Kidney capillary endothelial cell (primary cell): ENCODE measurements around the gene TOGARAM1.
"Not testable (repeated sequence)": the region's sequence is repeated elsewhere in the genome, so short reads cannot be mapped to it uniquely, and the experiment has no call there.

Experiments
- DNase-seq: peaks from one replicate; pipeline ENCODE4 v3.0.0-alpha.2; 2018; ENCODE audit warnings: low spot score

The TOGARAM1 gene

DNA sequence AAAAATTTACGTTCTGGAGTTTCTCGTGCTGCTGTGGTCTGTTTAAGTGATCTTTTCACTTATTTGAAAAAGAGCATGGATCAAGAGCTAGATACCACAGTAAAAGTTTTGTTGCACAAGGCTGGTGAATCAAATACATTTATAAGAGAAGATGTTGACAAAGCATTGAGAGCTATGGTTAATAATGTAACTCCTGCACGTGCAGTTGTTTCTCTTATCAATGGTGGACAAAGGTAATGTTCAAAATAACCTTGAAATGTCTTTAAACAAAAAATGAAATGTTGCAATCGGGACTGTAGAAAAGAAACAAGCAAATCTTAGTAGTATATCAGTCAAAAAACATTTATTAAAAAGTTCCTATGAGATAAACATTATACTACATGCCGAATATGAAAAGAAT lies 82.6 kb downstream of the TOGARAM1 start:
- DNase-seq, result no peak

DNA sequence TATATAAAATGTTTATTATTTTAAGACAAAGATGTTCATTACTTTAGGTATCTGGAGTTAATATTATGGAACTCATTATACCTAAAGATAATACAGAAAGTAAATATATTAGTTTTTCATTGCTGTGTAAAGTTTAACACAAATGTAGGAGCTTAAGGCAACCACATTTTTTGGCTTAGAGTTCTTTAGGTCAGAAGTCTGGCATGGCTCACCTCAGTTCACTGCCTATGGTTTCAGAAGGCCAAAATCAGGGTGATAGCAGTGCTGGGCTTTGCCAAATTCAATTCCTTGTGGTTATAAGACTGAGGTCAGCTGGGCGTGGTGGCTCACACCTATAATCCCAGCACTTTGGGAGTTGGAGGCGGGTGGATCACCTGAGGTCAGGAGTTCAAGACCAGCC lies 86.4 kb downstream of the TOGARAM1 start:
- no peak for DNase-seq

- no peak for DNase-seq
Measured at GRCh38 chr14:45051180-45051579, 89.2 kb downstream of the TOGARAM1 start.

GRCh38 chr14:45051896-45052295 lies 89.9 kb downstream of the TOGARAM1 start:
- DNase-seq, result no peak

- no peak for DNase-seq
Measured at GRCh38 chr14:45057349-45057748, 95.4 kb downstream of the TOGARAM1 start.

DNA sequence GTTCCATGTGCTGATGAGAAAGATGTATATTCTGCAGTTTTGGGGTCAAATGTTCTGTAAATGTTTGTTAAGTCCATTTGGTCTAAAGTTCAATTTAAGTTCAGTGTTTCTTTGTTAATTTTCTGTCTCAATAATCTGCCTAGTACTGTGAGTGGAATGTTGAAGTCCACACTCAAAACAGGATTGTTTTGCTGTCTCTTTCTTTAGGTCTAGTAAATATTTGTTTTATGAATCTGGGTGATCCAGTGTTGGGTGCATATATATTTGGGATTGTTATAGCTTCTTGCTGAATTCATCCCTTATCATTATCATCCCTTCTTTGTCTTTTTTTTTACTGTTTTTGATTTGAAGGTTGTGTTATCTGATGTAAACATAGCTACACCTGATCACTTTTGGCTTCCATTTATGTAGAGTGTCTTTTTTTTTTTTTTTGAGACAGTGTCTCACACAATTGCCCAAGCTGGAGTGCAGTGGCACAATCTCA lies 95.9 kb downstream of the TOGARAM1 start:
- no peak for DNase-seq

DNA sequence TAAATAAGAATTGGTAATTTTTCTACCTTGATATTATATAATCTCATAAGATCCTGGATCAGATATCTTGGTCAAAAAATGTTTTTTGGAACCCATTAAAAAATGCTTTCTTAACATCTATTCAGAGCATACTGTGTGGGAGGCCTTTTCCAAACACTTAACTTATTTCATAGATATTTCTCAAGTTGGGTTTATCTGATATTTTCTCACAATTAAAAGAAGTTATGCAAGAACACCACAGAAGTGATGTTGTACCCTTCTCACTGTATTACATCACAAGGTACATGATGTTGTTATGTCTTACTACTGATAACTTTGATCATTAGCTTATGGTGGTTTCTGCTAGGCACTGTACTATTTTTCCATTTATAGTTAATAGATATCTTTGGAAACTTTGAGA lies 98.6 kb downstream of the TOGARAM1 start:
- DNase-seq, result no peak

GRCh38 chr14:45065540-45065939 lies 103.5 kb downstream of the TOGARAM1 start:
- DNase-seq, result no peak

- no peak for DNase-seq
Measured at GRCh38 chr14:45065956-45066355, 104.0 kb downstream of the TOGARAM1 start.

- no peak for DNase-seq
Measured at GRCh38 chr14:45066667-45067066, 104.7 kb downstream of the TOGARAM1 start.

DNA sequence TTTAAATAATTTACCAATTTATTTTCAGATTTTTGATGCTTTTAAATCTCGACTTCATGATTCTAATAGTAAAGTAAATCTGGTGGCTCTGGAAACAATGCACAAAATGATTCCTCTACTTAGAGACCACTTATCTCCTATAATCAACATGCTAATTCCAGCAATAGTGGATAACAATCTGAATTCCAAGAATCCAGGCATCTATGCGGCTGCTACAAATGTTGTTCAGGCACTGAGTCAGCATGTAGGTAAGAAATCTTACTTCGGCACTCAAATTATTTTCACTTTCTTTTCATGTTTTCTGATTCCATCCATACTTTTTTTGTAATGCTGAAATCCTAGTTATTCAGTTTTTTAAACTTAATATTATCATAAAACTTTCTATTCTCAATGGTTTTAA lies 106.4 kb downstream of the TOGARAM1 start:
- DNase-seq, result no peak

- DNase-seq, result no peak
Measured at GRCh38 chr14:45070215-45070614, 108.2 kb downstream of the TOGARAM1 start.

DNA sequence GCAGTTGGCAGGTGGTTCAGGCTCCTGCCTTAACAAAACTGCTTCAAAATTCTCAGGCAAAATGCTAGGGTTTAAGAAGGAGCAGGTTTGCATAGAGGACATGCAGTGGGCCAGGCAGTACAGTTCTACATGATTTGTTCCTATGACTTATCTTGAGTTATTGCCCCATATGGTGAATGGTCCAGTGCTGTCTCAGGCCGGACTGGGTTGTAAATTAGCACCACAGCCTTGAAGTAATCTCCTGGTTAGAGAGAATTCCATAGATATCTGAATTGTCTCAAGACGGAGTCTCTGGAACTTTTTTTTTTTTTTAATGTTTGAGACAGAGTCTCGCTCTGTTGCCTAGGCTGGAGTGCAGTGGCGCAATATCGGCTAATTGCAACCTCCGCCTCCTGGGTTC lies 110.1 kb downstream of the TOGARAM1 start:
- DNase-seq, result no peak

DNA sequence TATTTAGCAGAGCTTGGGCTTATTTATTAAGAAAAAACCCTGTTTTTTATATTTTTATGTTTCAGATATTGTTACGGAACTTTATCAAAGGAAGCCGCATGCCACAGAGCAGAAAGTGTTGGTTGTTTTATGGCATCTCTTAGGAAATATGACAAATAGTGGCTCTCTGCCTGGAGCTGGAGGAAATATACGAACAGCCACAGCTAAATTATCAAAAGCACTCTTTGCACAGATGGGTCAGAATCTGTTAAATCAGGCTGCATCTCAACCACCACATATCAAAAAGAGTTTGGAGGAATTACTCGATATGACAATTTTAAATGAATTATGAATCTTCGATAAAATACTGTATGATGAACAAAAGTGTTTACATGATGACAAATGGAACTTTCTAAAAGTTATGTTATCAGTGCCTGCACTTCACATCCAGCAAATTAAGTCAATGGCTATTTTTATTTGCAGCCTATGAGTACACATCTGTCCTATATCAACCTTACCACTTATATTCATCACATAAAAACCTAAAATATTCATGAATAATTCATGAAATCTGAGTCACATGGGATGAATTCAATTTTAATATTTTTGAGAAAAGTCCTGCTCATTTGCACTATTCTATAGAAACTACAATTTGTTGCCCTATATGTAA lies 111.4 kb downstream of the TOGARAM1 start:
- DNase-seq, result no peak

GRCh38 chr14:45078323-45078722 lies 116.3 kb downstream of the TOGARAM1 start:
- no peak for DNase-seq

DNA sequence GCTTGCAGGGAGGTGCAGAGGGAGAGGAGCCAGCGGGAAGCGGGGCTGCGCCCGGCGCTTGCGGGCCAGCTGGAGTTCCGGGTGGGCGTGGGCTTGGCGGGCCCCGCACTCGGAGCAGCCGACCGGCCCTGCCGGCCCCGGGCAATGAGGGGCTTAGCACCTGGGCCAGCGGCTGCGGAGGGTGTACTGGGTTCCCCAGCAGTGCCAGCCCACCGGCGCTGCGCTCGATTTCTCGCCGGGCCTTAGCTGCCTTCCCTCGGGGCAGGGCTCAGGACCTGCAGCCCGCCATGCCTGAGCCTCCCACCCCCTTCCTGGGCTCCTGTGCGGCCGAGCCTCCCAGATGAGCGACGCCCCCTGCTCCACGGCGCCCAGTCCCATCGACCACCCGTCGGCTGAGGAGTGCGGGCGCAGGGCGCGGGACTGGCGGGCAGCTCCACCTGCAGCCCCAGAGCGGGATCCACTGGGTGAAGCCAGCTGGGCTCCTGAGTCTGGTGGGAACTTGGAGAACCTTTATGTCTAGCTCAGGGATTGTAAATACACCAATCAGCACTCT lies 118.5 kb downstream of the TOGARAM1 start:
- DNase-seq, result not testable (repeated sequence)

DNA sequence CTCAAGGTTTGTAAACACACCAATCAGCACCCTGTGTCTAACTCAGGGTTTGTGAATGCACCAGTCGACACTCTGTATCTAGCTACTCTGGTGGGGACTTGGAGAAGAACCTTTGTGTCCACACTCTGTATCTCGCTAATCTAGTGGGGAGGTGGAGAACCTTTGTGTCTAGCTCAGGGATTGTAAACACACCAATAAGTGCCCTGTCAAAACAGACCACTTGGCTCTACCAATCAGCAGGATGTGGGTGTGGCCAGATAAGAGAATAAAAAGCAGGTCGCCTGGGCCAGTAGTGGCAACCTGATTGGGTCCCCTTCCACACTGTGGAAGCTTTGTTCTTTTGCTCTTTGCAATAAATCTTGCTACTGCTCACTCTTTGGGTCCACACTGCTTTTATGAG lies 119.1 kb downstream of the TOGARAM1 start:
- not testable (repeated sequence) for DNase-seq

GRCh38 chr14:45082420-45082819 lies 120.4 kb downstream of the TOGARAM1 start:
- DNase-seq, result no peak

DNA sequence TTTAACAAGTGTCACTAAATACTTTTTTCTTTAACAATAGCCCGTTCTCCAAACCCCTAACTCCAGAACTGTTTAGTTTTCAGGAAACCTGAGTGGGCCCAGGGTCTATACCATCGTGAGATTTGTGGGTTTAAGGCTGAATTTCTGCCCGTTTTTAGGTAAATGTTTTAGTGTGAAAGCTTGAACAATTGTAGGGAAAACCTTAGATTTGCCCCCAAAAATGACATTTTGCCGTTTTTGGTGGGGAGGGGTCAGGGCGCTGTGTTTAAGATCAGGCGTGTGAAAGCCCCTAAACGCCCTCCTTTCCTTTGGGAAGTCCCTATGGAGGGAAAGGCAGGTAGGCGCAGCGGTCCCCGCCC lies 121.6 kb downstream of the TOGARAM1 start:
- DNase-seq, result no peak

DNA sequence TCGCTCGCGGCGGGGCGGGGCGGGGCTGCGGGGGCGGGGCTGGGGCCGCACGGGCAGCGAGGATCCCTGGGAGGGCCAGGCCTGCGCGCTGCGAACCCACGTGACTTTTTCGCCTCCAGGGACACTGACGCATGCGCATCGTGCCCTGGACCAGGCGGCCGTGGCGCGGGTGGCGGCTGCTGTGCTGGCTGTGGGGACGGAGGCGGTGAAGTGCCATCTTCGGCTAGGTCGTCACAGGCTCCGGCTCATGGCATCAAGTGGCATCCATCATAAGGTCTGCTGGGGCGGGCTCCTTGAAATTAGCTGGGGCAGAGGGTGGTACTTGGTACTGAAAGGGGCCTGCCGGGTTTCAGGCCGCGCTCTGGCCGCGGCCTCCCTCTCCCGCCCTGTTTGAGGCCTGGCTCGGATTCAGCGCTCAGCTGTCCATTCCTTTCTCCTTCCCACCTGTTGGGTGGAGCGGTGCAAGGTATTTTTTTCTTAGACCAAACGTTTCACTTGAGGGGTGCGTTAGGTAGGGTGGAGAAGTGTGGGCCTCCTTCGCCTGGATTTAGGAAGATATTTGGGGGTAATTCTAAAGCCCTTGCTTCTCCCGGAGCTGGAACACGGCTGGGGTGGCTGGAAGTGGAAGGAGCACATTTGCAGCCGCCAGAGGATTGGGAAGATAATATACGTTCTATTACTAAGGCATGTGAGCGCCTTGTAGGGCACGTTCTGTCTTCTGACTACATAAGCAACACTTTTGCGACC lies 122.2 kb downstream of the TOGARAM1 start, which contains the start of gene PRPF39:
Gene PRPF39, plus strand, starts transcription at position 141 of the 747 bp plus-strand sequence. CDS start 11,124 bp downstream, outside the sequence.
- DNase-seq, result peak; percentile 95

DNA sequence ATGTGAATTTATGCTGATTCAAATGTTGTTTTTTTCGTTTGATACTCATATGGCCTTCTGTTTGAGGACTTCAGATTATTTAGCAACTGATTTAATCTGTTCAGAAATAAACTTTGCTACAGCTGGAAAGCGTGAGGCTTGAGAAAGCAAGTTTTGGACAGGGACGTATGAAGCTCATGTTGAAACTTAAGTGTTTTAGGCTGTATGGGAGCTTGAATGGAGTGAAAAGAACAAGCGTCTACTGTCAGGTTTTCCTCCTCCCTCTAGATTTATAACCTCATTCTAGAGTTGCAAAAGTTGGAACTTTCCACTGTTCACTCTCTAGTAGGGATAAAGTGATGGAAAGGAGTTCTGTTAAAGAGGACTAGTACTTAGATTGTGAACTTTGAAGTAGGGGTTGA lies 123.0 kb downstream of the TOGARAM1 start:
- peak; percentile 15 for DNase-seq

- DNase-seq, result no peak
Measured at GRCh38 chr14:45089813-45090212, 127.8 kb downstream of the TOGARAM1 start.

DNA sequence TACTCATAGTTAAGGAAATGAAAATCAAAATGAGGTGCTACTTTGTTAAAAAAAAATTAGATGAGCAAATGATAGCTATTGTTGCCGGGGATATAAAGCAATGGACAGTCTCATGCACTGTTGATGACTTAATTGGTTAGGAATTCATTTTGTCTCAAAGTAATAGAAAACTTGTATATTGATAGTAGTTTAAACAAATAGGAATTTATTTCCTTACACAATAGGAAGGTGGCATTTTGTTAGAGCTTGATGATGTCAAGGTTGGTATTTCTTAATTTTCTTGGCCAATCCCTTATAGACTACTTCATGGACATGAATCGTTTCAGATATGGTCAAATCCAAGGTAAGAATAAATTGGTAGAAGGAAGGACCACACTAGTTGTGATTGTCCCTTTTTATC lies 129.7 kb downstream of the TOGARAM1 start:
- DNase-seq, result peak; percentile 29
